GM12891 (cell line): Measurements from ENCODE around the gene PRG2.

ENCODE experiments used
- POLR2A ChIP-seq: IDR thresholded peaks from 2 replicates; pipeline ENCODE4 v1.6.1; 2011; ENCODE audit warnings: low read depth, low read length, control low read depth
- POLR2AphosphoS5 ChIP-seq: IDR thresholded peaks from 2 replicates; pipeline ENCODE4 v1.6.1; 2011; ENCODE audit warnings: low read depth, low read length, control low read depth
- TAF1 ChIP-seq: IDR thresholded peaks from 2 replicates; pipeline ENCODE4 v1.6.1; 2011; ENCODE audit warnings: low read depth, low read length, control low read depth

DNA sequence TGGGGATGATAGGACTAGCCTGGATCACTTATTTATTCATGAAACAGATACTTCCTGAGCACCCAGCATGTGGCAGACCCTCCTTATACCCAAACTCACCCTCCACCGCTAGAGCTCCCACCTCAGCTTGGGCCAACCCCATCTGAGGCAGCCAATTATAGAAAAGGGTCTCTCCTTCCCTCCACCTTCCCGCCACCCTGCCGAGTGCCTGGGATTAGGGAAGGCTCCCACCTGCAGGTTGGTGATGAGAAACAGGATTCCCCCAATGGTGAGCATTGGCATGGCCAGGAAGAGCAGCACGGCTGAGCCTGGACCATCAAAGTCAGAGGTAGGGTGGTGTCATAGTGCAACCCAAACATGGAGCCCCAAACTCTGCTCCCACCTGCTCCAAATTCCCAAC is 30.6 kb upstream of the PRG2 start:
- 0 out of 2 replicates have a peak, but pooled peaks have one; percentile 33 for TF ChIP-seq POLR2A
- peak; percentile 55; the same call in 1 of the 2 replicates for TF ChIP-seq POLR2AphosphoS5
- no peak for TF ChIP-seq TAF1
